AG04450 (cell line): Measurements from ENCODE around the gene HINT3. TPM values are rescaled to one million over a fixed set of nuclear protein-coding genes. Genes with fewer than 3 reads are reported as not detected.
"Not testable (repeated sequence)": the region's sequence is repeated elsewhere in the genome, so short reads cannot be mapped to it uniquely, and the experiment has no call there.

ENCODE experiments used
- CTCF ChIA-PET: fragments of 300-600, 350-600 bp; formaldehyde crosslinking; extraction: SDS; loops from one replicate; lab custom pipeline; 2022; ENCODE audit warnings: antibody characterized with exemption, inconsistent platforms; lab: Charles Lee
- POLR2A ChIA-PET: fragments of 350-600 bp; formaldehyde crosslinking; extraction: SDS; loops from one replicate; lab custom pipeline; 2021; ENCODE audit warnings: antibody characterized with exemption, inconsistent platforms; lab: Yijun Ruan, JAX
- DNase-seq: peaks from one replicate; pipeline ENCODE4 v3.0.0-alpha.2; 2011; ENCODE audit warnings: low read depth, low spot score
- H3K27ac ChIP-seq: one replicate; pipeline ENCODE4 v1.5.1; 2012; ENCODE audit warnings: low read depth, low read length, control low read depth
- H3K27me3 ChIP-seq: one replicate; pipeline ENCODE4 v1.6.0; 2012; ENCODE audit warnings: low read length; ENCODE audit not compliant: control insufficient read depth, insufficient read depth
- H3K4me3 ChIP-seq: 2 replicates; pipeline ENCODE4 v1.5.1; 2011; ENCODE audit warnings: mild to moderate bottlenecking, low read depth, low read length, control low read depth
- H3K9me3 ChIP-seq: 2 replicates; pipeline ENCODE4 v1.5.1; 2012; ENCODE audit warnings: low read length; ENCODE audit not compliant: control insufficient read depth, insufficient read depth
- polyA plus RNA-seq: library from polyadenylated mRNA; depleted of rRNA; stranded (reverse); fragments of >200 nt; gene quantifications from 2 replicates; pipeline ENCODE4 v1.2.3, GENCODE V29; 2011
- TF ChIP-seq, protein P1 (sequence below): IDR thresholded peaks from 2 replicates; pipeline ENCODE4 v1.5.1; 2011; ENCODE audit warnings: low read depth, low read length, control low read depth, inconsistent platforms

Gene HINT3
- polyA plus RNA-seq, 1 experiment: 4.0 TPM

- ChIA-PET CTCF (interaction anchor here (5.4 kb wide), 1 partner anchor 14 kb away, joined by 34 read pairs; no protein-coding TSS in a partner anchor), POLR2A (no interaction called here)
- H3K4me3 ChIP-seq: no peak overlapping the region
- no peaks in the 10 kb centered on the region for H3K9me3 ChIP-seq
- TF ChIP-seq, protein P1, sequence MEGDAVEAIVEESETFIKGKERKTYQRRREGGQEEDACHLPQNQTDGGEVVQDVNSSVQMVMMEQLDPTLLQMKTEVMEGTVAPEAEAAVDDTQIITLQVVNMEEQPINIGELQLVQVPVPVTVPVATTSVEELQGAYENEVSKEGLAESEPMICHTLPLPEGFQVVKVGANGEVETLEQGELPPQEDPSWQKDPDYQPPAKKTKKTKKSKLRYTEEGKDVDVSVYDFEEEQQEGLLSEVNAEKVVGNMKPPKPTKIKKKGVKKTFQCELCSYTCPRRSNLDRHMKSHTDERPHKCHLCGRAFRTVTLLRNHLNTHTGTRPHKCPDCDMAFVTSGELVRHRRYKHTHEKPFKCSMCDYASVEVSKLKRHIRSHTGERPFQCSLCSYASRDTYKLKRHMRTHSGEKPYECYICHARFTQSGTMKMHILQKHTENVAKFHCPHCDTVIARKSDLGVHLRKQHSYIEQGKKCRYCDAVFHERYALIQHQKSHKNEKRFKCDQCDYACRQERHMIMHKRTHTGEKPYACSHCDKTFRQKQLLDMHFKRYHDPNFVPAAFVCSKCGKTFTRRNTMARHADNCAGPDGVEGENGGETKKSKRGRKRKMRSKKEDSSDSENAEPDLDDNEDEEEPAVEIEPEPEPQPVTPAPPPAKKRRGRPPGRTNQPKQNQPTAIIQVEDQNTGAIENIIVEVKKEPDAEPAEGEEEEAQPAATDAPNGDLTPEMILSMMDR: no peak
- H3K27me3 ChIP-seq: no peaks in the 10 kb centered on the region
- DNase-seq: no peak
- H3K27ac ChIP-seq: no peak overlapping the region
Observed at GRCh38 chr6:126010040-126010439, 53.5 kb downstream of the HINT3 start.

DNA sequence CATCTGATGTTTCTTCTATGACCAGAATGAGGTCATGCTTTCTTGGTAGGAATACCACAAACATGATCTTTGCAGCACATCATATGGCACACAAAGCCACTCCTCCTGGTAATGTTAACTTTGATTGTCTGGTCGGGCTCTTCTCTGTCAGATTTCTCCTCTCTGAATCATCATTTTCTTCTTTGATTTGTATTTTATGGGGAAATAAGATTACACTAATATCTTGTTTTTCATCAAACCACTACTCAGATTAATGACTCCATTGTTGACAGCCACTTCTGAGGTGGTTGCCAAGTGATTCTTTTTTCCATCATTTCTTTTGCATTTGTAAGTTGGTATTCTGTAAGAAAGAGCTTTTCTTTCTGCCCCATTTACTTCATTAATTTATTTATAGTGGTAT, 59.3 kb downstream of the HINT3 start:
- Histone ChIP-seq H3K27me3 (no peaks in the 10 kb centered on the region), H3K9me3 (no peaks in the 10 kb centered on the region), H3K27ac (no peak overlapping the region), H3K4me3 (no peak overlapping the region)
- CTCF ChIA-PET: interaction anchor here (1.0 to 2.7 kb wide), 3 partner anchors 17 to 296 kb away, joined by 3 to 10 read pairs (median 3); no protein-coding TSS in a partner anchor
- TF ChIP-seq, protein P1: no peak
- POLR2A ChIA-PET: no interaction called here
- DNase-seq: no peak

GRCh38 chr6:126016591-126016990, 60.0 kb downstream of the HINT3 start:
- no peaks in the 10 kb centered on the region for H3K9me3 ChIP-seq
- H3K27me3 ChIP-seq: no peaks in the 10 kb centered on the region
- H3K27ac ChIP-seq: no peak overlapping the region
- no peak for DNase-seq
- POLR2A ChIA-PET: no interaction called here
- TF ChIP-seq, protein P1: no peak
- CTCF ChIA-PET: interaction anchor here (1.0 to 2.7 kb wide), 4 partner anchors 17 to 295 kb away, joined by 3 to 12 read pairs (median 6); no protein-coding TSS in a partner anchor
- H3K4me3 ChIP-seq: no peak overlapping the region

DNA sequence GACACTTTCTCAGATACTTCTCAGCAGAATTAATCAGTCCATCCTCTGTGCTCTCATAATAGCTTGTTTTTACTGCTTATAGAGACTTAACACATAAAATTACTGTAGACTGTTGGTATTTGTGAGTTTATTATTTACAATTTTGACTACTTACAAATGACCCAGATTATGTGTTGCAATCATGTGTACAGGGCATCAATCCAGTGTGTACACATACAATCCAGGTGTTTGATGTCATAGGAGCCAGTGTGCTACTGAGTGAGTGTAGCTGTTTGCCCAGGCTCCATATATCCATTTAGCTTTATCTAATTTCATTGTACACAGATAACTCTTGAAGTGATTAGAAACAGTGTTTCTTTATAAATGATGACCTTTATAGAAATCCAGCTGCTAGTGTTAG, 61.1 kb downstream of the HINT3 start:
- no peak overlapping the region for H3K4me3 ChIP-seq
- no peaks in the 10 kb centered on the region for H3K27me3 ChIP-seq
- DNase-seq: no peak
- ChIA-PET POLR2A (no interaction called here), CTCF (interaction anchor here (0.9 to 2.7 kb wide), 3 partner anchors 15 to 24 kb away, joined by 3 to 12 read pairs (median 10); no protein-coding TSS in a partner anchor)
- no peak overlapping the region for H3K27ac ChIP-seq
- TF ChIP-seq, protein P1: no peak
- no peaks in the 10 kb centered on the region for H3K9me3 ChIP-seq

GRCh38 chr6:126020305-126021050, 63.9 kb downstream of the HINT3 start:
- DNase-seq: no peak
- TF ChIP-seq, protein P1: no peak
- POLR2A ChIA-PET: interaction anchor here (0.7 kb wide), 1 partner anchor 191 kb away, joined by 3 read pairs; no protein-coding TSS in a partner anchor
- H3K27ac ChIP-seq: no peak overlapping the region
- H3K9me3 ChIP-seq: no peaks in the 10 kb centered on the region; the same call in 1 of the 2 replicates
- no peak overlapping the region for H3K4me3 ChIP-seq
- H3K27me3 ChIP-seq: no peaks in the 10 kb centered on the region
- CTCF ChIA-PET: interaction anchor here (0.6 to 1.3 kb wide), 4 partner anchors 13 to 587 kb away, joined by 3 to 5 read pairs (median 3); no protein-coding TSS in a partner anchor

DNA sequence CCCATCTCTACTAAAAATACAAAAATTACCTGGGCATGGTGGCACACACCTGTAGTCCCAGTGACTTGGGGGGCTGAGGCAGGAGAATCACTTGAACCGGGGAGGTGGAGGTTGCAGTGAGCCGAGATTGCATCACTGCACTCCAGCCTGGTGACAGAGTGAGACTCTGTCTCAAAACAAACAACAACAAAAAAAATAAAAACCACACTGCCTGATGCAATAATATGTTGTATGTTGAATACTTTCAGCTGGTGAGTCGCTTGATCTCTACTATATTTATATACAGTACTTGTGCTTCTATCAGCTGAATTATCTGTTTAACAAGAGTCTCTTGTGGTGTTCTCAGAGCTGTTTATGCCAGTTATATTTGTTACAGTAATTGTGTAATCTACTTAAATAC, 66.9 kb downstream of the HINT3 start:
- H3K9me3 ChIP-seq, DNase-seq, H3K4me3 ChIP-seq, H3K27me3 ChIP-seq, H3K27ac ChIP-seq, POLR2A ChIA-PET: not testable (repeated sequence)
- CTCF ChIA-PET: interaction anchor here (0.7 kb wide), 1 partner anchor 9 kb away, joined by 4 read pairs; no protein-coding TSS in a partner anchor
